CD14-positive monocyte (primary cell): ENCODE data around the gene GAN. TPM values are rescaled to one million over a fixed set of nuclear protein-coding genes. Genes with fewer than 3 reads are reported as not detected.
A peak's percentile ranks its signal among the peaks of the same experiment; 100 is the strongest.

ENCODE experiments used
- DNase-seq, 3 donors: peaks; one replicate each; pipeline ENCODE4 v3.0.0-alpha.2; 2011 to 2022
- H2AFZ ChIP-seq: 2 replicates; pipeline ENCODE4 v1.6.0; 2012; ENCODE audit warnings: mild to moderate bottlenecking, low read depth, low read length, inconsistent platforms; ENCODE audit not compliant: insufficient read depth, poor library complexity, severe bottlenecking
- H3K27ac ChIP-seq, 2 donors: 1 replicate in 1 of 2; 2 replicates in 1 of 2; pipeline ENCODE4 v1.5.1; 2012 to 2013; ENCODE audit warnings: low read length in 2 of 2, control low read depth in 1 of 2, inconsistent platforms in 1 of 2, low read depth in 1 of 2, mild to moderate bottlenecking in 1 of 2
- H3K27me3 ChIP-seq, 2 donors: one replicate each; pipeline versions ENCODE4 v1.6.0 to v1.6.1; 2011 to 2013; ENCODE audit warnings: low read length in 2 of 2; ENCODE audit not compliant: control insufficient read depth in 2 of 2, insufficient read depth in 2 of 2
- H3K36me3 ChIP-seq, 2 donors: replicated peaks in 1 of 2; 1 replicate in 1 of 2; 2 replicates in 1 of 2; pipeline versions ENCODE4 v1.5.1 to v1.6.1; 2012 to 2013; ENCODE audit warnings: low read length in 2 of 2, control low read depth in 1 of 2, inconsistent platforms in 1 of 2, mild to moderate bottlenecking in 1 of 2; ENCODE audit not compliant: insufficient read depth in 2 of 2, control insufficient read depth in 1 of 2
- H3K4me1 ChIP-seq, 2 donors: 1 replicate in 1 of 2; 2 replicates in 1 of 2; pipeline versions ENCODE4 v1.5.1 to v1.6.1; 2012 to 2013; ENCODE audit warnings: low read length in 2 of 2, control low read depth in 1 of 2, inconsistent platforms in 1 of 2, mild to moderate bottlenecking in 1 of 2, moderate library complexity in 1 of 2; ENCODE audit not compliant: insufficient read depth in 2 of 2, control insufficient read depth in 1 of 2
- H3K4me2 ChIP-seq: replicated peaks from 2 replicates; pipeline ENCODE3; 2012; ENCODE audit warnings: low read length, moderate library complexity, mild to moderate bottlenecking; ENCODE audit not compliant: poor library complexity, severe bottlenecking; ENCODE audit errors: extremely low read depth
- H3K4me3 ChIP-seq, 3 experiments: fragments of 200-600 bp in 1 of 3; sonication (generic) in 1 of 3; replicated peaks in 1 of 3; 1 replicate in 2 of 3; 2 replicates in 1 of 3; pipeline ENCODE4 v1.5.1; 2011 to 2013; ENCODE audit warnings: low read length in 3 of 3, mild to moderate bottlenecking in 3 of 3, control low read depth in 2 of 3, low read depth in 2 of 3, inconsistent platforms in 1 of 3, moderate library complexity in 1 of 3
- H3K79me2 ChIP-seq: 2 replicates; pipeline ENCODE4 v1.6.0; 2012; ENCODE audit warnings: mild to moderate bottlenecking, control low read depth, inconsistent platforms, low read length, moderate library complexity; ENCODE audit not compliant: insufficient read depth
- H3K9ac ChIP-seq: 2 replicates; pipeline ENCODE4 v1.6.0; 2017; ENCODE audit warnings: low read length, mild to moderate bottlenecking; ENCODE audit not compliant: insufficient read depth, poor library complexity, severe bottlenecking
- H3K9me3 ChIP-seq, 2 donors: replicated peaks in 1 of 2; 1 replicate in 1 of 2; 2 replicates in 1 of 2; pipeline versions ENCODE4 v1.5.1 to v1.6.1; 2012 to 2013; ENCODE audit warnings: low read length in 2 of 2, control low read depth in 1 of 2; ENCODE audit not compliant: control insufficient read depth in 1 of 2, insufficient read depth in 1 of 2
- H4K20me1 ChIP-seq: 2 replicates; pipeline ENCODE4 v1.6.0; 2012; ENCODE audit warnings: mild to moderate bottlenecking, low read length, control low read depth, moderate library complexity; ENCODE audit not compliant: insufficient read depth
- H3K27ac Mint-ChIP-seq, 7 donors: one replicate each; pipeline ENCODE4 v1.8.0; 2020; ENCODE audit warnings: mild to moderate bottlenecking in 7 of 7, mixed read lengths in 7 of 7, moderate library complexity in 6 of 7, inconsistent platforms in 2 of 7
- H3K27me3 Mint-ChIP-seq, 3 donors: one replicate each; pipeline ENCODE4 v1.8.0; 2021 to 2022; ENCODE audit warnings: low read depth in 3 of 3, mild to moderate bottlenecking in 3 of 3, mixed read lengths in 3 of 3, moderate library complexity in 3 of 3, inconsistent platforms in 1 of 3
- H3K36me3 Mint-ChIP-seq, 2 donors: one replicate each; pipeline ENCODE4 v1.8.0; 2020; ENCODE audit warnings: mixed read lengths in 2 of 2, inconsistent platforms in 1 of 2, mild to moderate bottlenecking in 1 of 2
- H3K4me1 Mint-ChIP-seq: one replicate; pipeline ENCODE4 v1.8.0; 2020; ENCODE audit warnings: mild to moderate bottlenecking, mixed read lengths
- H3K4me3 Mint-ChIP-seq, 2 donors: one replicate each; pipeline ENCODE4 v1.8.0; 2020; ENCODE audit warnings: mild to moderate bottlenecking in 2 of 2, mixed read lengths in 2 of 2, moderate library complexity in 1 of 2
- H3K9me3 Mint-ChIP-seq, 7 donors: one replicate each; pipeline ENCODE4 v1.8.0; 2020 to 2022; ENCODE audit warnings: mixed read lengths in 7 of 7, mild to moderate bottlenecking in 6 of 7, moderate library complexity in 6 of 7, inconsistent platforms in 2 of 7
- CTCF ChIP-seq: fragments of 200-600 bp; IDR thresholded peaks from one replicate; pipeline ENCODE4 v1.8.0; 2022; ENCODE audit warnings: antibody characterized with exemption, mild to moderate bottlenecking
- WGBS: methylation state at CpG from one replicate; pipeline ENCODE4 v1.1.5; 2013; ENCODE audit warnings: missing lambda C conversion rate; ENCODE audit not compliant: insufficient coverage; 5-methylcytosine and 5-hydroxymethylcytosine counted together
- intact Hi-C, 2 donors: fragments of 100-400 bp; cut with micrococcal nuclease; formaldehyde crosslinking; loops; one replicate each; pipeline versions ENCODE4 v1.15.0 to v1.15.1; 2023
- polyA plus RNA-seq, 3 donors: library from polyadenylated mRNA; depleted of rRNA in 1 of 3; unstranded in 2 of 3; stranded (reverse) in 1 of 3; fragments of 300-500 nt in 2 of 3; fragments of >200 nt in 1 of 3; fragmentation: Illumina TruSeq in 2 of 3; gene quantifications; 1 replicate in 2 of 3; 2 replicates in 1 of 3; pipeline ENCODE4 v1.2.3, GENCODE V29; 2012 to 2021

The GAN gene
- polyA plus RNA-seq, 3 donors: 0.89 to 1.2 (median 1.0) TPM

- 93% methylated on average over 5 of the region's 14 CpGs for WGBS
- intact Hi-C loops: no loop called here
- Histone ChIP-seq H3K27ac (no peak overlapping the region), H4K20me1 (no peaks in the 10 kb centered on the region), H3K4me3 (no peak overlapping the region), H3K27me3 (no peaks in the 10 kb centered on the region), H3K4me2 (no peak overlapping the region), H3K79me2 (no peaks in the 10 kb centered on the region), H3K9ac (no peak overlapping the region), H3K9me3 (peaks cover 0 to 5% of the 10 kb centered on the region in 2 donors), H3K36me3 (no peaks in the 10 kb centered on the region), H2AFZ (no peak overlapping the region), H3K4me1 (no peaks in the 10 kb centered on the region)
- H3K4me3 Mint-ChIP-seq: peak overlapping the region in 1 of 2 donors; percentile 48
- no peaks in the 10 kb centered on the region for H3K36me3 Mint-ChIP-seq
- H3K27ac Mint-ChIP-seq: peak overlapping the region in 3 of 7 donors; percentile 31 to 74 (median 60)
- peaks cover 3 to 13% (median 9%) of the 10 kb centered on the region in 7 donors for H3K9me3 Mint-ChIP-seq
- no peak for TF ChIP-seq CTCF
- peak in 2 of 3 donors; percentile 3 to 9 for DNase-seq
- H3K4me1 Mint-ChIP-seq: peaks cover 2% of the 10 kb centered on the region
- H3K27me3 Mint-ChIP-seq: peaks cover 4 to 12% (median 8%) of the 10 kb centered on the region in 3 donors
These were observed 83.2 kb downstream of the GAN start for GRCh38 chr16:81397879-81398520.

- Histone ChIP-seq H3K27me3 (no peaks in the 10 kb centered on the region), H3K9ac (no peak overlapping the region), H3K4me1 (peaks cover 5 to 8% of the 10 kb centered on the region in 2 donors)
These were observed 85.1 kb downstream of the GAN start for GRCh38 chr16:81399909-81400308.

More at GRCh38 chr16:81399909-81400308, 85.1 kb downstream of the GAN start:
- Histone ChIP-seq H3K79me2 (no peaks in the 10 kb centered on the region), H3K9me3 (peaks cover 0 to 5% of the 10 kb centered on the region in 2 donors), H3K36me3 (no peaks in the 10 kb centered on the region), H4K20me1 (peaks cover 4% of the 10 kb centered on the region), H2AFZ (no peak overlapping the region), H3K4me3 (no peak overlapping the region), H3K4me2 (no peak overlapping the region), H3K27ac (no peak overlapping the region)
- H3K27ac Mint-ChIP-seq: no peak overlapping the region
- no peaks in the 10 kb centered on the region for H3K36me3 Mint-ChIP-seq
- intact Hi-C loops: loop anchor here (10.0 kb wide), 1 partner anchor 315 kb away; no protein-coding TSS in a partner anchor
- peaks cover 7% of the 10 kb centered on the region for H3K4me1 Mint-ChIP-seq
- TF ChIP-seq CTCF: no peak
- DNase-seq: no peak
- peaks cover 0 to 10% (median 7%) of the 10 kb centered on the region in 7 donors for H3K9me3 Mint-ChIP-seq
- peaks cover 4 to 14% (median 8%) of the 10 kb centered on the region in 3 donors for H3K27me3 Mint-ChIP-seq
- H3K4me3 Mint-ChIP-seq: no peak overlapping the region
- WGBS: no CpG with 5 or more reads among the region's 1 CpG
